NCI-H524 treated with DMSO at 0.1 percent for 48 hours (cell line): ENCODE data around the gene ERBB4.

Source experiments
- DNase-seq: peaks from one replicate; lab custom pipeline; 2025; lab: John Stamatoyannopoulos, UW

Gene ERBB4

DNA sequence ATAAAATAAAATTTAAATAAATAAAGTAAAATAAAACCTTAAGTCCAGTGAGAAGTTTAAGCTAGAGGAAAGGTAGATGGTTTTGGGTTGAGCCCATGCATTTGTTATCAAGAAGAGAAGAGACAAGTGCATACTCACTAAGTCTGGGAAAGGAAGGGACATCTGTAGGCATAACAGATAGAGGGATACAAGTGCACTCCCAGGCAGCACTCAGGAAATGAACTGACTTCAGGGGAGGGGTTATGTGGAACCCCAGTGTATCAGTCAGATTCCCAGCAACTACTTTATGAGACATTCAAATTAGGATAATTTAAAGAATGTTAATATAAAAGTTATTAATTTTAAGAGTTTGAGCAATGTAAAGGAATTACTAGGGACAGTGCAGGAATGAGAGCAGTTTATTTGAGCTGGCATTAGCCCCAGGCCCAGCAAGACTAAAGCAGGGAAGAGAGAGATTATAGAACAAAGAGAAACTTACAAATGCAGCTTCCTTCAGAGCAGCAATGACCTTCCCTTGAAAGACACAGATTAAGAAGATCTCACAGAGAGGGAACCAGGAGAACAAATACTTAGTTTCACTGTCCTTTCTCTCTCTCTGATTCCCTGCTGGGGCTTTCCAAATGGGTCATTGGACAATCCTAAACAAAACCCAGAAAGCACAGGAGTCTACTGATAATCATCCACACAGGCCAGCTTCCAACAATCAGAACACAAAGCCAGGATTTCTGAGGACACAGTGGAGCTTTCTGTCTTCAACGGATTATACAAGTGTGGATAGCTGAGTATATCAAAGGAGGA lies 109.7 kb downstream of the ERBB4 start:
- DNase-seq: no peak

DNA sequence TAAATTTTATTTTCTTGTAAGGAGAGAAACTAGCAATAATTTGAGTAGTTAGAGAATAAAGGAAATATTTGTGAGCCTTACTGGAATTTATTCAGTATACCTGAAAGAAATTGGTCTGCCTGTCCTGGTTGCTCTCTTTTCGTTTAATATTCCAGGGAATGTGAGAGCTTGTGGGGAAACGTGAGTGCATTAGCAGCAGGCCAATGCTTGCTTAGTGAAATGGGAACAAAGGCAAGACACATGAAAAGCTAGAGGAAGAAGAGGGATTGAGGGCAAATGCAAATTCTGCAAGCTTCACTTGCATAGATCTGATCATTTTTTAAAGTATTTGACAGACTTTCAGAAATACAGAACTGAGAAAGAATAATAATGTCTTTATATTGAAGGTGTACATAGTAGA lies 111.0 kb downstream of the ERBB4 start:
- no peak for DNase-seq

DNA sequence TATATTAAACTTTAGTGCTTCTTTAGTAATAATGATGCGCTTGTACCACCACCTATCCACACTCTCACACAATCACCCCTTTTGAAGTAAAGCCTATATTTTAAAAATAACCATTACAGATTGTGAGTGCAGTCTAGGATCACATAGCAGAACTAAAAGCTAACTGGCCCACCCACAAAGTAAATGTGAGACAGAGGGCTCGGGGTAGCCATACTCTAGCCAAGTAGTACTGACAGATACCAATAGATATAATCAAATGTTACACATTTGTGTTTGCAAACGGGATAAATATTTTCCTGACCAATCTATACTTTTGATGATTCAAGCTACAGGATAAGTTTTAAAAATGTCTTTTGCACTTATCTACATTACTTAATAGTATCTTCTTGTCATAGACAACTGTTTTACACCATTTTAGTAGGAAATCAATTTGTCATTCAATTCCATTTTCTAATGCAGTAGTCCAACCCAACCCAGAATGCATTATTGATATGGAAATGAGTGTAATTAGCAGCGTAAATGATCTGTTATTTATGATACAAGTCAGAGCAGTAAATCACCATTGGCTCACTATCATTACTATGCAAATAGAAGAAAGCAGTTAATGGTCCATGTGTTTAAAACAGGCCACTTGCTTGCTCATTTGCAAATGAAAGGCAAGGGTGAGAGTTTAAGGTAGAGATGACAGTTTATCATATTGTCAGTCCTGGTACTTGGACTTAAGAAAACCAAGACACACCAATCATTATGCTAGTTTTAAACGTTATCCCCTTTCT lies 111.8 kb downstream of the ERBB4 start:
- no peak for DNase-seq

DNA sequence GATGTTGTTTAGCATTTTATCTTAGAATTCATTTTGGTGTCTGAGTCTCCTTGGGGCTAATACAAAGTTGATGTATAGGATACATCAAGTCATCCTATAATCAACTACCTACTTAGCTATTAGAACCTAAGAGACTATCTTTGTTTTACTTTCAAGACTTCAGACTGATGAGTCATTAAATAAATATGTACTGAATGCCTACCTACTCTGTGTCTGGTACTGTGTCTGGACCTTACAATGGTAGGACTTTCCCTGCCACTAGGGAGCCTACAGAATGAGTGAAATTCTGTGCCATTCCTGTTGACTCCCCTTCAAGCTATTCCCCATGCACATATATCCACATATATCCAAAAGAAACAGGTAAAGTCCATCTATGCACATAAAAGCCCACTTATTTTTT lies 114.5 kb downstream of the ERBB4 start:
- DNase-seq: no peak

DNA sequence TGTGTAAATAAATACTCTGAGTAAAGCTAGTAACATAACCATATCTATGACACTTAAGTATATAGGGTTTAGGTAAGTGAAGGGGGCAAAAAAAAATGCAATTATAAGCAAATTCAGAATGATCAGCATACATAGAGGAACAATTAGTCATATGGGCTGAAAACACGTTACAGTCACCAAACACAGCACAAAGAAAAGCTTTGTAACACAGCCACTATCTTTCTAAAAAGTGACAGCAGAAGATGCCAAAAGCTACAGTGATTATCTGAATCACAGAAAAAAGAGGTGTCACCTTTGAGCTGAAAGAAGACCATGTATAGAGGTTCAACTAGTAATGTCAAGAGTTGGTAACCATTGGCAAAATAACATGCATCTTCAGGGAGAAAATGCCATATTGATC lies 115.5 kb downstream of the ERBB4 start:
- no peak for DNase-seq

DNA sequence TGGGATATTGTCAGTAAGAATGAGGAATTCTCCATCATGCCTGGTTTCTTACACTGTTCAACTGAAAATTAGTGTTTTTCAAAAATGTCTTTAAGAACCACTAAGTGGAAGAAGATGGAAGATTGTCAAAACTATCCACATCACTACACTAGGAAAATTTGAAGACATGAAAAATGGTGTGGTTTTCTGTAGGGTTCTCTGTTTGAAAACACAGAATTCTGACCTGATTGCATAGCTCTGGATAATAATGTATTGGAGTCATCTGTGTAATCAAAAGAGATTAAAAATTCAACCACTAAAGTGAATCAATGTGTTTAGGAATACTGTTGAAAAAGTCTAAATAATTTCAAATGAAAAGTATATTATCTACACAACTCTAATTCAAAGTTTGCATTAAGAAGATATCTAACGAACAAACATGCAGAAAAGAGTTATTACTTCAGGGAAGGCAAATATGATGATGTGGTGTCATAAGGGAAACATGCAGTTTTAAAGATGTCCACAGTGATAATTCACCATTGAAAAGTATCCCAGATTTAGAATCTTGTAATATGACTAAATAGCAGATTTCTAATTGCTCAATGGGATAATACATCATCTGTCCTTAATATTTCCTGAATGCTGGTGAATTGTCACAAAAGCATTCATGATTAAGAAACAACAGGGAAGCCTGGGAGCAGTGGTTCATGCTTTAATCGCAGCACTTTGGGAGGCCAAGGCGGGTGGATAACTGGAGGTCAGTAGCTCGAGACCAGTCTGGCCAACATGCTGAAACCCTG lies 116.9 kb downstream of the ERBB4 start:
- DNase-seq: no peak

DNA sequence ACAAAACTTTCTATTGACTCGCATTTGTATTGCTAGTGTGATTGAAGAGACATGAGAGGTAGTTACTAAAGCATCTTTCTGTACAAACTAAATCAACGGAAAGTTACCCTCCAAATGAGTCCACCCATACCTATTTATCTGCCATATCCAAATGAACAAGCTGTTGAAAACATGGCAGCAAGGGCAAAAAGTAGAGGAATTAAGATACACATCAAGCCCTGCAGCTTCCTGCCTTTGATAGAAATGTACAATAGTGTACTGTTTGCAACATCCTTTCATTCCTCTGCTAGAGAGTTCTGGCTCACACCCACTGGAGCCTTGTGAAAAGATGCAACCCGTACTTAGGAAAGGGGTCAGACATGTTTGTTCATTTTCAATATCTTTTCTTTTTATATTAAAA lies 122.5 kb downstream of the ERBB4 start:
- no peak for DNase-seq

DNA sequence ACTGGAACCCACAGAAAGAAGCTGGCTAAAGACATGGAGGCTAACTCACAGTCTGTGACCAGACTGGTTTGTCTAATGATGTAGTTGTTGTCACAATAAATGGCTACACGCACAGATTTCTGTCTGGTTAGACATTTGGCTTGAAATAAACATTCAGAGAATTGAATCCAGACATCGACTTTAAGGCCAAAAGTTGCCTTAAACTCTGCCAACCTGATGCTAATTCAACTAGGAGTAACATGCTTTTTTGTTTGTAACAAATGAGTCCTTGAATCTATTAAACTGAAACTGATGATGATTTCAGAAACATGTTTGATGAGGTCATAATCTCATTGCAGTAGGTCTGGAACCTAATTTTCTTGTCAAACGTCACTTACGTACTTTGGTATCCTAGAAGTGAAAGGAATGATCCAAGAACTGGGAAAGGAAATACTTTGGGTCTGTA lies 123.8 kb downstream of the ERBB4 start:
- no peak for DNase-seq

DNA sequence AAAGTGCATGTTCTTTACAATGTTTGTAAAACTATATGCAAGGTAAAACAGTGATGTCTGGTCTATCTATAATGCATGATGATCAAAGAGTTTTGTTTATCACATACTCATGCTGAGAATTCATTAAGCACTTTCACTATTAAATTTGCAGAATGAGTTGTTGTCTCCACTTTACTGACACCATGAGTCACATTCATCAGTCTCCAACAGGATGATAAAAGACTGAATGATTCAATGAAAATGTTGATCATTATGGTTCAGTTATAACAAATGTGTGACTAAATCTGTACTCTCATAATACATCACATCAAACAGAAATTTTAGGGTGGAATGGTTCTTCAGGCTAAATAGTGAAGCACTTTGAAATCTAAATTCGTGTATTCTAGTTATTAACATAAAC lies 129.0 kb downstream of the ERBB4 start:
- DNase-seq: no peak

DNA sequence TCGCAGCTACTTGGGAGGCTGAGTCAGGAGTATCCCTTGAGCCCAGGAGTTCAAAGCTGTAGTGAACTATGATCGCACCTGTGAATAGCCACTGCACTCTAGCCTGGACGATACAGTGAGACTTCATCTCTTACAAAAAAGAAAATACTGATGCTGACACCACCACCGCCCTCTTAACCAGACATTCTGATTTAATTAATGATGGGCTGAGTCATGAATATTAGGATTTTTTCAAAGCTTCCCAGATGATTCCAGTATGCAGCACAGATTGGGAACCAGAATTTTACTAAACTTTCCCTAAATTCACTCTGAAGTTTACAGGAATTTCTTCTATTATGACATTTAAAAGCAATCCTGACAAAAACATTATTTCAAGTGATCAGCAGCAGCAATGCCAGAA lies 130.1 kb downstream of the ERBB4 start:
- no peak for DNase-seq

DNA sequence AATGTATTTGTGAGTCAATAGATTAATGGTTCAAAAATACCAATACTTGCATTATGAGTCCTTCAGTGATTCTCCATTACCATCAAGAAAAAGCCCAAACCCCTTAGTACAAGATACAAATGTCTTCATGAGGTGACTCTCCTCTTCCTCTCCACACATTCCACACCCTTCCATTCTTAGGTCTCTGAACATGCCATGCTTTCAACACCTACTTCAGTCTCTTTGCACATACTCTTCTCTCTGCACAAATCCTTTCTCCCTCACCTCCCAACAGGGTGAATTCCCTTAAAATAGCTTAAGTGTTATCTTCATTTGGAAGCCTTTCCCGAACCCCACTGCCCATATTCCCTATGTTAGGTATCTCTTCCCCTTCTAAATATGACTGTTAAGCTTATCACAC lies 131.9 kb downstream of the ERBB4 start:
- no peak for DNase-seq

DNA sequence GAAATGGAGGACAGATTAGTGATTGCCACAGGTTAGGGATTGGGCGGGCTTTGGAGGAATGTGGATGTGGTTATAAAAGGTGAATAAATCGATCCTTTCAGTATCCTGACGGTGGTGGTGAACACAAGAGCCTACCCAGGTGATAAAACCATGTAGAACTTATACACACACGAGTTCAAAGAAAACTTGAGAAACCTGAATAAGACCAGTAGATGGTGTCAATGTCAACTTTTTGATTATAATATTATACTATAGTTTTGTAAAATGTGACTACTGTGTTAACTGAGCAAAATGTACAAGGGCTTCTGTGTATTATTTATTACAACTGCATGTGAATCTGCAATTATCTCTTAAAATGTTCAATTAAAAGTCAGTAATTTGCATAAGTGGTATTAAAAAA lies 136.3 kb downstream of the ERBB4 start:
- no peak for DNase-seq

DNA sequence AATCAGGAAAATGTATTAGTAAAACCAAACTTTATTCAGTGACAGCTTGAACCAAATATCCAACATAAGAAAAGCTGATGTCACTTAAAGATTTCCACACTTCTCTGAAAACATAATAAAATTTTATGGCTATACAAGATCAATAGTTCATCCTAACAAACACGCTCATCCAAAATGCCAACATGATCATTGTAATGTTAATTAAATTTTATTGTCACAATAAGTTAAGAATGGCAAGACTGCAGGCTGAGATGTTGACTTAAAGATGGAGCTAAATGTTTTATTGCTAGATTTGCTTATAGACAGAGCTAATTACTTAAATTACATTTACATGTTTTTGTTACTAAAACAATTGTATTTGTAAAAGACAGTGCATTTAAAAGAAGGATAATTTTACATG lies 140.3 kb downstream of the ERBB4 start:
- DNase-seq: no peak

DNA sequence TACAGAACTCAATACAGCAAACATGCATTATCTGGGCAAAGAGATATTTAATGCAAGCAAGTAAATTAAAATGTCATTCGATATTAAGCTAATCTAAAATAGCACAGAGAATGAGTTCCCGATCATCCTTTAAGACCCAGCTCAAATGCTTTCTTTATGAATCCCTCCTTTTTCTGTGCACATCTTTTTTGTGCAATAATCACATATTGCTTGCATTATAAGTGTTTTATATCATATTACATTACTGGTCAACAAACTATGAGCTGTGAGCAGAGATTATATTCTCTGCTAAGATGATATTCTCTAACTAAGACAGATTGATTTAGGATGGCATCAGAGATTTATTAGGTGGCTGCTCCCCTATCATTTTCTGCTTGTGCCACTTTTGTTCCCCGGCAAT lies 146.1 kb downstream of the ERBB4 start:
- no peak for DNase-seq

DNA sequence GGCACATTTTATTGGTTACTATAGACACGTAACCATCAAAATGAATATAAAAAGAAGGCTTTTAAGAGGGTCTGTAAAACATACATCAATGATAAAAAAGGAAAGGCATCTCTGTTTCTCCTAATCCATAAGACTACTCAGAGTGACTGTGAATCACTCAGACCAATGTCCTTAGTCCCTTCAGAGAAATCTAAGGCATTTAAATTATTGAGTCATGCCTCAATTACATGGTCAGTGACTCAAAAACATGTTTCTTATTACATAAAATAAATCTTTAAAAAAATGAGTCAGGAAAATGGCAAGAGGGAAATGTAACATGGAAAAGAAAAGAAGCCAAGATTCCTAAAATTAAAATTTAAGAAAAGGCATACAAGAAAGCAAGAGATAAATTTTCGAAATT lies 146.6 kb downstream of the ERBB4 start:
- DNase-seq: no peak

DNA sequence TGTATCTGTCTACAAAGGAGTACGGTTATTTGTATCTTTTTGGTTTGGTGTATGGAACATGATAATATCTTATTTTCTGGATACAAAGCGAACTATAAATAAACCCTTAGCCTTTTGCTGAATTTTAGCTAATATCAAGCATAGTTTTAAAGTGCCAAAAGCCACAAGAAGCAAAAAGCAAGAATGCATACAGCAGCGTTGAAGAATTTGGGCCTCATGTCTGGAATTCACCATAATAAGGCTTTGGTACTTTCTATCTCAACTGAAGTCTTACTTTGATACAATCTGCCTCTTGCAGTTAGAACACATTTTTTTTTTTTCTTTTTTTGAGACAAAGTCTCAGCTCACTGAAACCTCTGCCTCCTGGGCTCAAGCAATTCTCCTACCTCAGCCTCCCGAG lies 151.5 kb downstream of the ERBB4 start:
- DNase-seq: no peak

DNA sequence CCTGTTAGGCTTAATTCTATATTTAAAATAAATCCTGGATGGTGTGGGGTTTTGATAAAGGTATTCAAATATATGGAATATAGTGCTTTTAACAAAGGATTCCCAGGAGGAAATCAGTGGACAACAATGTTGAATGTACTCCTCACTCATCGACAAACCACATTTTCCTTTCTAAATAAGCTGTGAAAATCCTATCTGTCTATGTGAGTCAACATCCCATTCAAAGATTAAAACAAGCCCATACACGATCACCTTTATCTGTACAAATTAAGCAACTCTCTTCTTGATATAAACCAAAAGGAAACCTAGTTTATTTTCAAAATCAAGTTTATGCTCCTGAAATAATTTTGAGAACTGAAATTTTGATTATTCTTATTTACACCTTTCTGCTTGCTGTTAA lies 153.4 kb downstream of the ERBB4 start:
- DNase-seq: no peak

DNA sequence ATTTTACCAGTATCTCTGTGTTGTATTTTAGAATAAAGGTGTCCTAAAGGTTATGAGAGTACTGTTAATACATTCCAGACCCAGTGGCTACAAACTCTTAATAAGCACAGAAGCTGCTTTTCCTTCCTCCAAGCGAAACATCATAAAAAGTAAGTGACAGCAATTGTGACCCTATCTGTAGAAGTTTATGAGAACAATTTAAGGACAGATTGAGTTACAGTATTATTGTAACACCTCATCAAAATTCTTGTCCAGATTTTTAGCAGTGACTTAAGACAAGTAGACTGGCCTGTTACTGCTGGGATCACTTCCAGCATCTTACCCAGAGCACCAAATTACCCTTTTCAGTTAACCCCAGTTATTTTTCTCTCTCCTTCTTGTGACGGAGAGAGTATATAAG lies 154.6 kb downstream of the ERBB4 start:
- DNase-seq: no peak

DNA sequence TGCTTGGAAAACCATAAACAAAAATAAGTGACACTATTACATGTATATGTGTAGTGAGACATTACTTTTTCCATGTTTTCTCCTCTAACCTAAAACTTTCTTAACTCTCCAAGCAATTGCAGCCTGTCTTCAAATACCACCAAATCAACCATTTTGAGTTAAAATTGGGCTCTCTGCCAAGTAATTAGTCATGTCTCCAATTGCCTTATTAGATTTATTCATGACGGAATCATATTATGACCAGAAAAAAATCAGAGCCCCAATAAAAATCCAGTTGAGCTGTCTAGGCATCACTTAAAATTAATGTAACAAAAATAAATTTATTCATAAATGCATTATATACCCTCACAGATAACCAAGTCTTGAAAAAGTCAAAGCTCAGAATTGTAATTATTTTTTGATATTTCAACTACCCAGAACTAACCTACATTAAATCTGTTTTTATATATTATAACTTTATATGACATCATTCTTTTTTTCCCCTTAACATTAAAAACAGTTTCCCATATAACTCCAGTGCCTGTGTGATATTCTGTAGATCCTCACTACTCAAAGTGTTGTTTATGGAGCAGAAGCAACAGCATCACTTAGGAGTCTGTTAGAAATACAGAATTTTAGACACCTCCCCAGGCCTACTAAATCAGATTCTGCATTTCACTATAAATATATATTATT lies 157.0 kb downstream of the ERBB4 start:
- DNase-seq: no peak

DNA sequence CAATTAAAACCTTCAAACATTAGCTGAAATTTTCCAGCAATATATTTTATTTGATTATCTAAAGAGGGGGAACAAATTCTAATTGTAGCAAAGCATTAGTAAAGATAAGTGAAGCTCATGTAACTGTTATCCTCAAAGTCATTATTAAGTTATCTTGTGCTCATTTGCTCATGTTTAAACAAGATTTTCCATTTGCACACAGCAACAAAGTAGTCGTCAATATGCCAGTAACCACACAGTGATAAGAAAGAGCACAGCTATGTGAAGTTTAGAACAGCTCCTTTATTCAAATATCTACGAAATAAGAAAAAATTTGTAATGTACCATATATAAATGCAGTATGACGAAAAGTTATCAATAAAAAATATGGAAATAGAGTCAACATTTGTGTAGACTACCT lies 159.5 kb downstream of the ERBB4 start:
- DNase-seq: no peak

DNA sequence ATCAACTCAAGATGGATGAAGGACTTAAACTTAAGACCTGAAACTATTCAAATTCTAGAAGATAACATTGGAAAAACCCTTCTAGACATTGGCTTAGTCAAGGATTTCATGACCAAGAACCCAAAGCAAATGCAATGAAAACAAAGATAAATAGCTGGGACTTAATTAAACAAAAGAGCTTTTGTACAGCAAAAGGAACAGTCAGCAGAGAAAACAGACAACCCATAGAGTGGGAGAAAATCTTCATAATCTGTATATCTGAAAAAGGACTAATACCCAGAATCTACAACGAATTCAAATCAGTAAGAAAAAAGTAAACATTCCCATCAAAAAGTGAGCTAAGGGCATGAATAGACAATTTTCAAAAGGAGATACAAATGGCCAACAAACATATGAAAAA lies 171.2 kb downstream of the ERBB4 start:
- DNase-seq: no peak
